Measurements from ENCODE around the gene FNIP1. TPM values are rescaled to one million over a fixed set of nuclear protein-coding genes. Genes with fewer than 3 reads are reported as not detected.
A peak's percentile ranks its signal among the peaks of the same experiment; 100 is the strongest.

Gene FNIP1
- total RNA-seq, 1 donor from 2014 or later, result 30.6 TPM

- peak; percentile 57 for DNase-seq (ENCODE audit: low spot score)
- H3K4me3 Mint-ChIP-seq (ENCODE audit: unreplicated experiment), result peak overlapping the region; percentile 98
Measured at GRCh38 chr5:131634666-131634995, 162.2 kb downstream of the FNIP1 start.

GRCh38 chr5:131634238-131634637, 162.6 kb downstream of the FNIP1 start:
- TF ChIP-seq CTCF (IDR thresholded peaks at IDR 0.05; ENCODE audit: unreplicated experiment), result no peak
- peak overlapping the region; percentile 98 for H3K4me3 Mint-ChIP-seq (ENCODE audit: unreplicated experiment)
- peaks cover 7% of the 10 kb centered on the region for H3K27me3 Mint-ChIP-seq (ENCODE audit: unreplicated experiment)
- H3K9me3 Mint-ChIP-seq (ENCODE audit: unreplicated experiment), result no peaks in the 10 kb centered on the region
- DNase-seq (ENCODE audit: low spot score), result no peak
- peak overlapping the region; percentile 90 for H3K27ac Mint-ChIP-seq (ENCODE audit: unreplicated experiment)
- H3K4me1 Mint-ChIP-seq (ENCODE audit: unreplicated experiment), result peaks cover 18% of the 10 kb centered on the region
- peaks cover 3% of the 10 kb centered on the region for H3K36me3 Mint-ChIP-seq (ENCODE audit: low read depth, unreplicated experiment)

More at GRCh38 chr5:131634666-131634995, 162.2 kb downstream of the FNIP1 start:
- H3K4me1 Mint-ChIP-seq (ENCODE audit: unreplicated experiment), result peaks cover 20% of the 10 kb centered on the region
- H3K27ac Mint-ChIP-seq (ENCODE audit: unreplicated experiment), result peak overlapping the region; percentile 90
- H3K36me3 Mint-ChIP-seq (ENCODE audit: low read depth, unreplicated experiment), result peaks cover 3% of the 10 kb centered on the region
- no peaks in the 10 kb centered on the region for H3K9me3 Mint-ChIP-seq (ENCODE audit: unreplicated experiment)
- H3K27me3 Mint-ChIP-seq (ENCODE audit: unreplicated experiment), result peaks cover 7% of the 10 kb centered on the region
- no peak for TF ChIP-seq CTCF (IDR thresholded peaks at IDR 0.05; ENCODE audit: unreplicated experiment)

- H3K27ac Mint-ChIP-seq (ENCODE audit: unreplicated experiment), result peak overlapping the region; percentile 90
- peaks cover 18% of the 10 kb centered on the region for H3K4me1 Mint-ChIP-seq (ENCODE audit: unreplicated experiment)
- H3K9me3 Mint-ChIP-seq (ENCODE audit: unreplicated experiment), result no peaks in the 10 kb centered on the region
- TF ChIP-seq CTCF (IDR thresholded peaks at IDR 0.05; ENCODE audit: unreplicated experiment), result no peak
- peaks cover 7% of the 10 kb centered on the region for H3K27me3 Mint-ChIP-seq (ENCODE audit: unreplicated experiment)
- no peak for DNase-seq (ENCODE audit: low spot score)
- peak overlapping the region; percentile 98 for H3K4me3 Mint-ChIP-seq (ENCODE audit: unreplicated experiment)
- H3K36me3 Mint-ChIP-seq (ENCODE audit: low read depth, unreplicated experiment), result peaks cover 3% of the 10 kb centered on the region
Measured at GRCh38 chr5:131633830-131634229, 163.0 kb downstream of the FNIP1 start.

GRCh38 chr5:131630963-131631350, 165.9 kb downstream of the FNIP1 start:
- Mint-ChIP-seq H3K27me3 (ENCODE audit: unreplicated experiment) (peaks cover 5% of the 10 kb centered on the region), H3K9me3 (ENCODE audit: unreplicated experiment) (no peaks in the 10 kb centered on the region), H3K36me3 (ENCODE audit: low read depth, unreplicated experiment) (peaks cover 3% of the 10 kb centered on the region), H3K4me3 (ENCODE audit: unreplicated experiment) (no peak overlapping the region), H3K4me1 (ENCODE audit: unreplicated experiment) (peaks cover 9% of the 10 kb centered on the region), H3K27ac (ENCODE audit: unreplicated experiment) (no peak overlapping the region)
- TF ChIP-seq CTCF (IDR thresholded peaks at IDR 0.05; ENCODE audit: unreplicated experiment), result no peak
- DNase-seq (ENCODE audit: low spot score), result no peak

GRCh38 chr5:131630208-131630962, 166.4 kb downstream of the FNIP1 start:
- TF ChIP-seq CTCF (IDR thresholded peaks at IDR 0.05; ENCODE audit: unreplicated experiment), result no peak
- DNase-seq (ENCODE audit: low spot score), result no peak
- Mint-ChIP-seq H3K27ac (ENCODE audit: unreplicated experiment) (no peak overlapping the region), H3K36me3 (ENCODE audit: low read depth, unreplicated experiment) (peaks cover 3% of the 10 kb centered on the region), H3K4me1 (ENCODE audit: unreplicated experiment) (peaks cover 9% of the 10 kb centered on the region), H3K27me3 (ENCODE audit: unreplicated experiment) (peaks cover 5% of the 10 kb centered on the region), H3K9me3 (ENCODE audit: unreplicated experiment) (no peaks in the 10 kb centered on the region), H3K4me3 (ENCODE audit: unreplicated experiment) (no peak overlapping the region)

All from endothelial cell (in vitro differentiated cells).